Left renal pelvis (tissue), 4 donors: ENCODE results near the gene SNX32. TPM values are rescaled to one million over a fixed set of nuclear protein-coding genes. Genes with fewer than 3 reads are reported as not detected.
"Not testable (repeated sequence)": the region's sequence is repeated elsewhere in the genome, so short reads cannot be mapped to it uniquely, and the experiment has no call there.

ENCODE experiments used
- DNase-seq, 4 donors: peaks; one replicate each; pipeline ENCODE4 v3.0.0-alpha.2; 2013; ENCODE audit warnings: low read depth in 4 of 4, low spot score in 3 of 4
- polyA plus RNA-seq, 4 donors: library from polyadenylated mRNA; unstranded; fragments of 120-200 nt; gene quantifications; one replicate each; pipeline ENCODE4 v1.2.1, GENCODE V29; 2013; ENCODE audit not compliant: insufficient read length in 4 of 4

Gene SNX32
- polyA plus RNA-seq, 4 donors = 2.0 to 4.1 (median 2.9) TPM

- DNase-seq = no peak
Observed at GRCh38 chr11:65883058-65883761, 49.4 kb downstream of the SNX32 start.

GRCh38 chr11:65883786-65884715, 50.3 kb downstream of the SNX32 start:
- no peak for DNase-seq

- no peak for DNase-seq
Observed at GRCh38 chr11:65884716-65885092, 50.9 kb downstream of the SNX32 start.

GRCh38 chr11:65885231-65885630, 51.5 kb downstream of the SNX32 start:
- no peak for DNase-seq

- DNase-seq = no peak
Observed at GRCh38 chr11:65885808-65886536, 52.2 kb downstream of the SNX32 start.

- DNase-seq = no peak
Observed at GRCh38 chr11:65886826-65887722, 53.3 kb downstream of the SNX32 start.

- DNase-seq = no peak
Observed at GRCh38 chr11:65887723-65888162, 54.0 kb downstream of the SNX32 start.

GRCh38 chr11:65888163-65888814, 54.5 kb downstream of the SNX32 start, which contains the start of gene FIBP:
TSS of gene FIBP (minus strand) at chr11:65888471. CDS start at chr11:65888418, 53 bp downstream.
- DNase-seq = peak; percentile 89 to 94 (median 92)

- peak; percentile 85 to 92 (median 92) for DNase-seq
Observed at GRCh38 chr11:65890324-65891218, 56.8 kb downstream of the SNX32 start, which contains the start of gene CCDC85B. TSS of gene CCDC85B (plus strand) at chr11:65890673. CDS start at chr11:65890784, 111 bp downstream.

GRCh38 chr11:65891219-65892136, 57.7 kb downstream of the SNX32 start:
- no peak for DNase-seq

- DNase-seq = not testable (repeated sequence)
Observed at GRCh38 chr11:65892137-65892540, 58.4 kb downstream of the SNX32 start.

- DNase-seq = no peak
Observed at GRCh38 chr11:65892661-65893317, 59.0 kb downstream of the SNX32 start.

- DNase-seq = no peak
Observed at GRCh38 chr11:65894034-65894591, 60.4 kb downstream of the SNX32 start.

GRCh38 chr11:65895482-65895981, 61.8 kb downstream of the SNX32 start:
- no peak for DNase-seq

- no peak for DNase-seq
Observed at GRCh38 chr11:65896034-65896999, 62.6 kb downstream of the SNX32 start.
